HG03521 (cell line): ENCODE data around the gene TMCO2.
"Not testable (repeated sequence)": the region's sequence is repeated elsewhere in the genome, so short reads cannot be mapped to it uniquely, and the experiment has no call there.

Experiments used
- ATAC-seq: cut with Tn5 transposase; IDR thresholded peaks from one replicate; pipeline ENCODE4 v1.9.1; 2021; ENCODE audit warnings: mild to moderate bottlenecking, moderate library complexity; ENCODE audit not compliant: unreplicated experiment

The TMCO2 gene

DNA sequence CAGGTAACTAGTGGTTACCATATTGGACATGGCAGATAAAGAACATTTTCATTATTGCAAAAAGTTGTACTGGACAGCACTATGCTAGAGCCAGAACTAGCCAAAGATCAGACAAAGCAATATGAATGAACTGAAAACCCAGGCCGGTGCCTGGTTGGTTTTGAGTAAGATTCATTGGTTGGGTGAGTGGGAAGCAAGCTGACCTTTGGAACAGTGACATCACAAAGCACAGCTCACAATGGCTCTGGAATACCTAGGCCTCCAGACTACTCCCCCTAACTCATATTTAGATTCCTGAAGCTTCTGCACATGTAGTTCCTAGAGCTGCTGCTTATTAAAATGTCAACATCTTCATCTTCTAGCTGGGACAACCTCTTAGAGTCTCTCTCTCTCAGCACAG lies at the start of gene TMCO2:
TMCO2 (plus strand) TSS at position 283 of the 400 bp plus-strand sequence; CDS start at position 340, 57 bp downstream.
- ATAC-seq: no peak

- no peak for ATAC-seq
Observed at GRCh38 chr1:40199126-40199525, 48.6 kb upstream of the TMCO2 start.

- ATAC-seq: no peak
Observed at GRCh38 chr1:40204856-40205255, 42.9 kb upstream of the TMCO2 start.

DNA sequence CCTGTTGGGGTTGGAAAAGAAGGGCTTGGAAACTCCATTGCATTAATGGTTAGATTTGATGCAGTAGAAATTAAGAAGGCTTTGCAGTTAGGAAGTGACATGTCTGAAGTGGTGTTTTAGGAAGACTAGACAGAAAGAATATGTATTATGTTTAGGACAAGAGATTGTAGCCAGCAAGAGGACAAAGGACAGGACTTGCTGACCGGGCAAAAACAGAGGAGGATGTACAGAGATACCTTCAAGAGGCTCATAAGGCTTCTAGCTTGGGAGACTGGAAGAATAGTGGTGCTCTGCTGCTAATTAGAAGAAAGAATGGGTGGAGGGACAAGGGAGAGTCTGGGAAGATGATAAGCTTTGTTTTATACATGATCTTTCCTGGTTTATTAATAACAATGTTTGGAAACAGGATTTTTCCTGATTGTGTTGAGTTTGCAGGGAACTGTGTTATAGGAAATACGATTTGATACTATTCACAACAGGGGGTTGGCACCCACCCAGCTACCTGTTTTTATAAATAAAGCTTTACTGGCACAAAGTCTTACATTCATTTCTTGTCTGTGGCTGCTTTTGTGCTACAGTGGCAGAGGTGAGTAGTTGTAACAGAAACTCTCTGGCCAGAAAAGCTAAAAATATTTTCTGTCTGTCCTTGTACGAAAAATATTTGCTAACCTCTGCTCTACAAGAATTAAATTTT lies 37.1 kb upstream of the TMCO2 start:
- ATAC-seq: no peak

- ATAC-seq: no peak
Observed at GRCh38 chr1:40218333-40218732, 29.4 kb upstream of the TMCO2 start.

GRCh38 chr1:40221471-40221905 lies 26.2 kb upstream of the TMCO2 start:
- not testable (repeated sequence) for ATAC-seq

- ATAC-seq: no peak
Observed at GRCh38 chr1:40221977-40222772, 25.6 kb upstream of the TMCO2 start.

GRCh38 chr1:40224040-40224439 lies 23.7 kb upstream of the TMCO2 start:
- no peak for ATAC-seq

- ATAC-seq: no peak
Observed at GRCh38 chr1:40226192-40226591, 21.5 kb upstream of the TMCO2 start.

DNA sequence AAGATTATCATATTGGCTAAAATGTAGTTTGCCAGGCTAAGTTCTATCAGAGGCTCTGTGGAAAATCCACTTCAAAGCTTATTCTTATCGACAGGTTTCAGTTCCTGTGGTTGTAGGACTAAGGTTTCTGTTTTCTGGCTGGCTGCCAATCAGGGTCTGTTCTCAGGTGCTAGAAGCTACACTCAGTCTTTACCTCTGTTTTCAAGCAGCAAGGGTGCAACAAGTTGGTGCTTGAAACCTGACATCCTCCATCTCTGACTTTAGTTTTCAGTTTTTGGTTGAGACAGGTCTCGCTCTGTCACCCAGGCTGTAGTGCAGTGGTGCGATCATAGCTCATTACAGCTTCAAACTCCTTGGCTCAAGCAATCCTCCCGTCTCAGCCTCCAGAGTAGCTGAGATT lies 15.3 kb upstream of the TMCO2 start:
- ATAC-seq: peak; percentile 92

DNA sequence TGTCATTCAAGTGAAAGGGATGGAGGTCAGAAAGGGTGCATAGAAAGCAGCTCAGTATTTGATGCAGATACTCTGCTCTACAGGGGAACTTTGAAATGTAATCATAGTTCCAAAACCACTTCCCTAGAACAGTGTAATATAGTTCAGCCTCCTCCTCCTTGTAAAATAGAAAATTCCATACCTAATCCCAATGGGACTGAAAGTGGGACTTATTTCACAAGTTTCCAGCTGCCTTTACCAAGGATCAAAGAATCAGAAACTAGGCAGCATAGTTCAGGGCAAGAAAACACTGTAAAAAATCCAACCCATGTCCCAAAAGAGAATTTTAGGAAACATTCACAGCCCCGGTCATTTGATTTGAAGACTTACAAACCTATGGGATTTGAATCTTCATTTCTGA lies 8.1 kb upstream of the TMCO2 start:
- ATAC-seq: no peak

DNA sequence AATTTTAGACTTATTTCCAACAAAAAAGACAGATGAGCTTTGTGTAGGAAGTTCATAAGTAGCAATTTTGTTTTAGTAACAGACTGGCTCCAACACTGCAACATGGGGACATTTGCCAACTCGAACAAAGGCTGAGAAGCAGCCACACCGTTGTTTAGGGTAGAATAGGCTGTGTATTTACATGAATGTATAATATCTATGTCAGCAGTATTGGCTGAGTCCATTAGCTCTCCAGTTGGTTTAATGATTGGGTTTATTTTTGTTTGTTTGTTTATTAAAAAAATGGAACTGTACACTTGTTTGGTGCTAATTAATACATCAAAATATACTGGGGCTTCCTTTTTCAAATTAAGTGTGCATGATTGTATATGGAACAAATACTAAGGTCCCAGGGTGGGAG lies 7.3 kb upstream of the TMCO2 start:
- no peak for ATAC-seq

DNA sequence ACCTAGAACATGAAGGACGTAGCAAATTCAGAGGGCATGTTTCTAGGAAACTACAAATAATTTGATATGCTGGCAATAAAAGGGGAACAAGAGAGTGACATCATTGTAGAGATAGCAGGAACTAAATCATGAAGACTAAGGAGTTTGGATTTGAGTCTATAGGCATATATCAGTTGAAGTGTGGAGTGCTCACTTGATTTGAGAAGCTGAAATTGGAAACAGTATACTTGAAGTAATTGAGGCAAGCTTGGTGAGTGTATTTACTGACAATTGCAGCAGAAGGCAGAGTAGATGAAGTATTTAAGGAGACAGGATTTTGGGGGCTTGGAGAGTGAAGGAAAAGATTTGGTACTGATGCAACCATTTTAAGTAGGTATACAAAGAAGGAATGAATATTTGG lies 6.4 kb upstream of the TMCO2 start:
- ATAC-seq: no peak

- ATAC-seq: no peak
Observed at GRCh38 chr1:40243351-40243750, 4.4 kb upstream of the TMCO2 start.

GRCh38 chr1:40244138-40244744 lies 3.5 kb upstream of the TMCO2 start:
- no peak for ATAC-seq

GRCh38 chr1:40245686-40246085 lies 2.1 kb upstream of the TMCO2 start:
- ATAC-seq: no peak

DNA sequence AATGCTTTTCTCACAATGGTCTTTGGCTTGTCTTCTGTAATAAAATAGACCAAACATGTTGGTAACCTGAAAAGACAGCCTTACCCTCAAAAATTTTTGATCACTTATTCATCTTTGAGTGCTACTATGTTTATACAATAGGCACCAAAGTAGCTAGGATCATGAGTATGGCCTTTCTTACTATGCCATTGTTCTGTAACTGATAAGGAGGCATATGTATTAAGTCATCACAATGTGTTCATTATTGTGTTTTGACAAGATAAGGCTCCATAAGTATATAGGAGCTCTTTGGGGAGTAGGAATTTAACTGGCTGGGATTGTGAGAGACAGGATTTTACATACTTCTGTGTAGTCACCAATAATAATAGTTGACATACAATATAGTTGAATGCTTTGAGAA lies 675 bp downstream of the TMCO2 start:
- no peak for ATAC-seq

DNA sequence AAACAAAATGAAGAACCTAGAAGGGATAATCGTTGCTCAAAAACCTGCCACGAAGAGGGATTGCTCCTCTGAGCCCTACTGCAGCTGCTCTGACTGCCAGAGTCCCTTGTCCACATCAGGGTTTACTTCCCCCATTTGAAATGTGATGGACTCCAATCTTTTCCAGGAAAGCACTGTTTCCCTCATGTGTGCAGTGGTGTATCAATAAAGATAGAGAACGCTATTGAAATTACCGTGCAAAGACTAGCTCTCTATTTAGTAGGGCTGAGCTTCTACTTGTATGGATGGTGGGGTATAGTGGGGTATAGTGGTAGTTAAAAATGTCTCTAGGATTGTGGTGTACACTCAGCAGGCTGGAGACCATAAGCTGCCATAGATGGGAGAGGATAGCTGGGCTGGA lies 3.7 kb downstream of the TMCO2 start:
- no peak for ATAC-seq

DNA sequence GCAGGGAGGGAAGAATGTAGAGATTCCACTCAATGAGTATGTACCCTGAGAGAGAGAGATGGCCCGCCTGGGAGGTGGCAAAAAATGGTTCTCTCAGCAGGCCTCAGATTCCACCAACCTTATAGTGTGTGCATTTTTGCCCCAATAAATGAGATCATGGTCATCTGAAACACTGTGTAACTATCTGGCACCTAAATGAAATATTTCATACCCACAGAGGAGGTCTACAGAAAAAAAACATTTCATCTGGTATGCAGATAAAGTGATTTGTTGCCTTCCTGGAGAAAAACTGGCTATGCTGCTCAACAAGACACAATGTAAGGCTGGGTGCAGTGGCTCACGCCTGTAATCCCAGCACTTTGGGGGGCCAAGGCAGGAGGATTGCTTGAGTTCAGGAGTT lies 4.9 kb downstream of the TMCO2 start:
- no peak for ATAC-seq

GRCh38 chr1:40255231-40255630 lies 7.5 kb downstream of the TMCO2 start:
- ATAC-seq: no peak

DNA sequence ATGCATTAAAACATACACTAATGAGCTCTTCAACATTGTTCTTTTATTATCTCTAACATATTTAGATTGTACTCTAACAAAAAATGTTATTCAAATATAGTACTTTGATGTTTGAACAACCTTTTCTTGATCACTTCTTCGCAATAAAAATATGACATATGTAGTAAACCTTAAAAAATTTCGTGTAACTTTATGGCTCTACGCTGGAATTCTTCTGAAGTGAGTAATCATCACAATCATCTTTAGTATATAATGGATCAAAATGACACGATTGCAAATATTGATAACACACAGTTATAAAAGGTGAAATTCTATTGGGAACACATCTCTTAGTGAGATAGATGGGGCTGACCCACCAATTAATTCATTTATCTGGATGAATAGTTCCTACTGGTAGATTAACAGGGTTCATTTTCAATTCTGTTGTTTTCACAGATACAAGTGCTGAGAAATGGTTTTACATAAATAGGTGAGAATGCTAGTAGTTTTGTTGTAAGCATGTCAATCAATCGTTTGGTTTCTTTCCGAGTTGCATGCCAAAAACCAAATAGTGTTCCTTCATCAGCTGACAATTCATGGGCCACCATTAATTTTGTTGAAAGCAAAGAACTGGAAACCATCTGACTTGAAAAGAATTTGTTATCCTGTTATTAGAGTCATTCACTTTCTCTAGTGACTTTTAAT lies 8.8 kb downstream of the TMCO2 start:
- ATAC-seq: no peak
